Measurements from ENCODE around the gene ALPP.
"Not testable (repeated sequence)": the region's sequence is repeated elsewhere in the genome, so short reads cannot be mapped to it uniquely, and the experiment has no call there.

The ALPP gene

GRCh38 chr2:232364806-232365594 is 13.6 kb upstream of the ALPP start:
- DNase-seq = not testable (repeated sequence)

DNA sequence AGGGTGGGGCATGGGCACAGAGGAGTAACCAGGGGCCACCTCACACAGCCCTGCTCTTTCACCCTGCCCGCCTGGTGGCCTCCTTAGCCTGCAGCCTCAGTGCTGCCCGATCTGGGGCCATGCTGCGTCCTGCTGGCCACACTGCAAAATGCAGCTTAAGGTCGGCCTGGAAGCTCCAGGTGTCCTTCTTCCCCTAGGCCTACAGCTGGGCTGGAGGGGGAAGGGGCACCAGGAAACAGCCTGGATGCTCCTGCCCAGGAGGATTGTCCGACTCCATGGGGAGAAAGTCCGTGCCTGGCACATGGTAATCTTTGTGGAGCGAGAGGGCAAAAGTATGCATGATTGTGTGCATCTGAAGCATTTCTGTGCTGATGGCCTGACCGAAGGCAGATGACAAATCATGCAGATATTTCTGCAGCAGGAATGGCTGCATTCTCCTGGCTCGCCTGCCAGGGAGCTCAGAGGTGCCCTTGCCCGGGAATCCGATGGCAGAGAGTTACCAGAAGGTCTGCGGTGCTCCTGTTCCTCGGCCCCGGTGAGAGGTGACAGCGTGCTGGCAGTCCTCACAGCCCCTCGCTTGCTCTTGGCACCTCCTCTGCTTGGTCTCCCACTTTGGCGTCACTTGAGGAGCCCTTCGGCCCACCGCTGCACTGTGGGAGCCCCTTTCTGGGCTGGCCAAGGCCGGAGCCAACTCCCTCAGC is 12.8 kb upstream of the ALPP start:
- DNase-seq = no peak

DNA sequence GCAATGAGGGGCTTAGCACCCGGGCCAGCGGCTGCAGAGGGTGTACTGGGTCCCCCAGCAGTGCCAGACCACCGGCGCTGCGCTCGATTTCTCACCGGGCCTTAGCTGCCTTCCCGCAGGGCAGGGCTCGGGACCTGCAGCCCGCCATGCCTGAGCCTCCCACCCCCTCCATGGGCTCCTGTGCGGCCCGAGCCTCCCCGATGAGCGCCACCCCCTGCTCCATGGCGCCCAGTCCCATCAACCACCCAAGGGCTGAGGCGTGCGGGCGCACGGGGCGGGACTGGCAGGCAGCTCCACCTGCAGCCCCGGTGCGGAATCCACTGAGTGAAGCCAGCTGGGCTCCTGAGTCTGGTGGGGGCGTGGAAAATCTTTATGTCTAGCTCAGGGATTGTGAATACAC is 12.1 kb upstream of the ALPP start:
- DNase-seq = not testable (repeated sequence)

DNA sequence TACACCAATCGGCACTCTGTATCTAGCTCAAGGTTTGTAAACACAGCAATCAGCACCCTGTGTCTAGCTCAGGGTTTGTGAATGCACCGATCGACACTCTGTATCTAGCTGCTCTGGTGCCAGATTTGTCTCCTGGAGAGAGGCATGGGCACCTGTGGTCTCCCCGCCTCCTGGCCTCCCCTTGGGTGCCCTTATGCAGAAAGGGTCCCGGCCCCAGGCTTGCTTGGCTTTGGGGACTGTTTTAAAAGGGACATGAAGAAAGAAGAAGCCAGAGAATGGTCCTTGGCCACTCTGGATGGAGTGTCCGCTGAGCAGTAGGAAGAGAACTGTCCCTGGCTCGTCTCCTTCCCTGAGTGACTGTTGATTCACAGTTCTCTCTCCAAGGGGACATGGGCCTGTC is 11.5 kb upstream of the ALPP start:
- no peak for DNase-seq

GRCh38 chr2:232367591-232368233 is 10.8 kb upstream of the ALPP start:
- DNase-seq = no peak

- no peak for DNase-seq
Observed at GRCh38 chr2:232368311-232368731, 10.2 kb upstream of the ALPP start.

DNA sequence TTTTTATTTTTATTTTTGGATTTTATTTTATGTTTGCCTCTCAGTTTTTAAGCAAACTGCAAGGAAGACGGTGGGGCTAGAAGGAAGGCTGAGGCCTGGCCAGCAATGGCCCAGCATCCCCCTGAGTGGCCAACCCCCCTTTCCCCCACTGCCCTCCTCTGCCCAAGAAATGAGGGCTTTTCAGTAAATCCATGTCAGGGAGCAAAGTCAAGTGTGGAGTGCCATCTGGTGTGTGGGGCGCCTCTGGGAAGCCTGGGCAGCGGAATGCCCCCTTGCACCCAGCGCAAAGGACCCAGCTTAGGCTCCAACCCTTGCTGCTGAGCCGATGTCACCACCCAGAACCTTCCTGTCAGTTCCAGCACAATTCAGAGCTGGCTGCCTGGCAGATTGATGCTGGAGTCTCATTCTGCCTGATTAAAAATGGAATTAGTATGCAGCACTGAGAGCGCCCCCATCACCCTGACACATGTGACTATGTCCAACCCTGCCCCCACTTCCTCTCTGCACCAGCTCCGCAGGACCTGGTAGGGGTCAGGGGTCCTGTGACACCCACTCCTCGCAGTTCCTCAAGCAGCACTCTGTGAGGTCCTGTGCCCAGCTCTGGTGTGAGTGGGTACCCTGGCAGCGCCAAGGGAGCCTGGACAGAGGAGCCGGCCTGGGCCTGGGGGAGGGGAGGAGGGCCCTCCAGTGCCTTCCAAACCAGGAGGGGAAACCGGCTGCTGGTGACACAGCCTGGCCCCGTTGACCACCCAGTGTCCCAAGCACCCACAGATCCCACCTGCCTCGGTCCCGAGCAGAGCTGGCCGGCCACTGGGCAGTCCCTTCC is 9.2 kb upstream of the ALPP start:
- DNase-seq = no peak

DNA sequence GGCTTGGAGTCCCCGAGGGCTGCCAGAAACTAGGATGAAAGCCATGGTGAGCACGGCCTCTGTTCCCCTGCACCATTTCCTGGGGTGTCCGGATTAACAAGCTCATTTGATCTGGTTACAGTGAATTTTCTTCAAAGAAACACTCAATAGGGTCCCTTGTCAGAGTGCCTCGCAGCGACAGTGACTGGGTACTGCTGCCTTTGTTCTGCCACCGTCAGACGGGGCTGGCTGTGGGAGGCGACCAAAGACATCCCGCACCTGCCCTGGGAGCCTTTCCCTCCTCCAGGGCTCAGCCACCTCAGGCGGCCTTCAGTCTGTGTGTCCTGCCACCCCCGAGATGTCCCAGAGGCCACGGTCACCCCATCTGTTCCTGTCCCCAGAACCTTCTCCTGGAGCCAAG is 8.5 kb upstream of the ALPP start:
- DNase-seq = not testable (repeated sequence)

DNA sequence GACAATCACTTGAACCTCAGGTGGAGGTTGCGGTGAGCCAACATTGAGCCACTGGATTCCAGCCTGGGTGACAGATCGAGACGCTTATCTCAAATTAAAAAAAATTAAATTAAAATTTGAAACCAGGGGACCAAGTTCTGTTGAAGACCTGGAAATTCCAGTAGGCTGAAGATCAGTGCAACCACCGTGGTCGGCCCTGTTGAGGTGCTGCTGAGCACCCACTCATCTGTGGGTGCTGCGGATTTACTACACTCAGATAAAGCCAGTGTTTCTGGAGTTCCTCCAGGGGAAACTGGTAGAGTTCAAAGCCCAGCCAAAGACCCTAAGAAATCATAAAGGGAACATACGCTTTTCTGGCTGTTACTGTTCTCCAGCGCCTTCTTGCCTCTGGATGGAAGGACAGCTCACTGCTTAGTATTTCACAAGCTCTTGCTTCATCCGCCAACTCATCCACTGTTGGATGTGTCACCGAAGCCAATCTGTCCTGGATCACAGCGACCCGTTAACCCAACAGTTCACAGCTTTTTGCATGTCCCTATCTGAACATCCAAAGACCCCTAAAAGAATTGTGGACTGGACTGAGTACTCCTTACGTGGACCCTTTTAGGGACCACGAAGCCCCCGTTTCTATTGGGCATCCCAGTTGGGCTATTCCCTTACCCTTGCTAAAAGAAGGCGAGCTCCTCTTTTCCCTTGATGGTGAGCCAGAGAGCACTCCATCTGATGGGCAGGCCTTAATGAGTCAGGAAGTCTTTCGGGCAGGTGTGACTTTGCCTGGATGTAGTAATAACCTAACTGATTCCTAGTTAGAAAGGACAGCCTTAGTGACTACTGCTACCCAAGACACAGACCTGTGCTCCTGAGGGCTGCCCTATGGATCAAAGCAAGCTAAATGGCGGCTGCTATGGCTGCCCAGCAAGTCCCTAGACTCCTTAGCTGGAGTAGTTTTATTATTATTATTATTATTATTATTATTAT is 6.0 kb upstream of the ALPP start:
- no peak for DNase-seq

- DNase-seq = no peak
Observed at GRCh38 chr2:232374356-232374755, 4.2 kb upstream of the ALPP start.

- DNase-seq = no peak
Observed at GRCh38 chr2:232375164-232375563, 3.4 kb upstream of the ALPP start.

DNA sequence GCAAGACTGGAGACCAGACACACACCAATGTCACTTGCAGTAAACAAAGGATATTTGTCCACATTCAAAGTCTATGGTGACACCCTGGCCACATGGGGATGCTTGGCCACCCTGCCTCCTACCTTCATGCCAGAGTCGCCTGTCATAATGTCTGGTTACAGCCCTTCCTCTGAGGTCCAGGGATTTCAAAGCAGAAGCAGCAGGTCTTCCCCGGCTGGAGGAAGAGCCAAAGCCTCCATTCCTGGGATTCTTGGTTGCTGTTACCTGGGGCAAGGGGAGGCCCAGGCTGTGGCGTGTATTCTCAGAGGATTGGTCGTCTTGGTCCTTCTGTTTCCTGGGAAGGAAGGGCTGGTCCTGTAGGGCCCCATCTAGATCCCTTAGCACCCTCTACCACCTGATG is 2.3 kb upstream of the ALPP start:
- DNase-seq = no peak

- no peak for DNase-seq
Observed at GRCh38 chr2:232376713-232377112, 1.8 kb upstream of the ALPP start.

GRCh38 chr2:232377319-232377718 is 1.2 kb upstream of the ALPP start:
- DNase-seq = no peak

DNA sequence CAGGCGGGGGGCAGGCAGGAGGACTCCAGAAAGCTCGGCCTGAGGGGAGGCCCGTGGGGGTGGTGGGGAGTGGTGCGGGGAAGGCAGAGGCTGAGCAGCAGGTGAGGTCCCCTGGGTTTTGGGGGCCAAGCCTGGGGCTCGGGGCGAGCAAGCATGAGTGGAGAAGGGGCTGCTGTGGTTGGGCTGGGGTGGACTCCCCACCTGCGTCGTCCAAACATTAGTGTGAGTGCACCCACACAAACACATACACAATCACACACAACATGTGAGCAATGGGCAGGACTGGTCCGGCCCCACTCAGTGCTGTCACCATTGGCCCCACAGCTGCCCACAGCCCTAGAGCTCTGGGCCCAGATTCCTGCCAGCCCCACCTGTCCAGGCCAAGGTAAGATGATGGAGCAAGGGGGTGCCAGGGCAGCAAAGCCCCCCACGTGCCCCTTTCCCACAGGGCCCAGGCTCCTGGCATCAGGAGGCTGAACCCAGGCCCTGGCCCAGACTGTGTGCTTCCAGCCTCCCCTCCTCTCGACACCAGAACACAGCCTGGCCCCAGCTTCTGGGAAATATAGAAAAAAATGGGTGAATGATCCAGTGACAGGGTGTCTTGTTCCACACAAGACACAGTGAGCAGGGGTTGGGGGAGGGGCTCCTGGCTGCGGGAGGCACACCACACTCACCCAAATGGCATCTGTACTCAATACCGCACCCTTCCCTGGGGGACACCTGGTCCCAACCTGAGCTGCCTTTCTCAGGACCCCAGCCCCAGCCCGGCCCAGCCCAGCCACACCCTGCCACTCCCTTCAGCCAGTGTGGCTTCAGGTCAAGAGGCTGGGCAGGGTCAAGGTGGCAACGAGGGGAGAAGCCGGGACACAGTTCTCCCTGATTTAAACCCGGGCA is 463 bp upstream of the ALPP start:
- DNase-seq = no peak

- DNase-seq = not testable (repeated sequence)
Observed at GRCh38 chr2:232379610-232380590, 1.3 kb downstream of the ALPP start.

DNA sequence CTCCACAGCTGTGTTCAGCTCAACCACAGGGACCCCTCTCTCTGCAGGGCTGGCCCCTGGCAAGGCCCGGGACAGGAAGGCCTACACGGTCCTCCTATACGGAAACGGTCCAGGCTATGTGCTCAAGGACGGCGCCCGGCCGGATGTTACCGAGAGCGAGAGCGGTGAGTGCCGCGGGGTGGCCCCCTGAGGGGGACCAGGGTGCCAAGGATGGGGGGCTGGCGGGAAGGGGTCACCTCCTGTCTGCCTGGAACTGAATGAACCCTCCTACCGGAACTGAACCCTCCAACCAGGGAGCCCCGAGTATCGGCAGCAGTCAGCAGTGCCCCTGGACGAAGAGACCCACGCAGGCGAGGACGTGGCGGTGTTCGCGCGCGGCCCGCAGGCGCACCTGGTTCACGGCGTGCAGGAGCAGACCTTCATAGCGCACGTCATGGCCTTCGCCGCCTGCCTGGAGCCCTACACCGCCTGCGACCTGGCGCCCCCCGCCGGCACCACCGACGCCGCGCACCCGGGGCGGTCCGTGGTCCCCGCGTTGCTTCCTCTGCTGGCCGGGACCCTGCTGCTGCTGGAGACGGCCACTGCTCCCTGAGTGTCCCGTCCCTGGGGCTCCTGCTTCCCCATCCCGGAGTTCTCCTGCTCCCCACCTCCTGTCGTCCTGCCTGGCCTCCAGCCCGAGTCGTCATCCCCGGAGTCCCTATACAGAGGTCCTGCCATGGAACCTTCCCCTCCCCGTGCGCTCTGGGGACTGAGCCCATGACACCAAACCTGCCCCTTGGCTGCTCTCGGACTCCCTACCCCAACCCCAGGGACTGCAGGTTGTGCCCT is 2.9 kb downstream of the ALPP start:
- DNase-seq = not testable (repeated sequence)

All from NCI-H2081 treated with DMSO at 0.1 percent for 48 hours (cell line).